Calu3 (cell line): ENCODE measurements around the gene MSI2. TPM values are rescaled to one million over a fixed set of nuclear protein-coding genes. Genes with fewer than 3 reads are reported as not detected.

Experiments used
- BruUV-seq: library from RNA; stranded (reverse); fragments of 400-500 nt; replicated peaks from 2 replicates; lab custom pipeline; 2021; lab: Mats Ljungman, UMichigan
- CTCF ChIA-PET: fragments of 300-600 bp; sonication (Branson Sonifier 250); formaldehyde crosslinking; loops from one replicate; lab custom pipeline; 2022; ENCODE audit warnings: antibody characterized with exemption; lab: Charles Lee
- DNase-seq: peaks from one replicate; pipeline ENCODE4 v3.0.0; 2022
- H3K27ac Mint-ChIP-seq: one replicate; pipeline ENCODE4 v1.8.0; 2022; ENCODE audit warnings: mixed read lengths; ENCODE audit not compliant: unreplicated experiment
- H3K27me3 Mint-ChIP-seq: one replicate; pipeline ENCODE4 v1.8.0; 2022; ENCODE audit warnings: mixed read lengths; ENCODE audit not compliant: unreplicated experiment
- H3K36me3 Mint-ChIP-seq: one replicate; pipeline ENCODE4 v1.8.0; 2022; ENCODE audit warnings: mild to moderate bottlenecking, moderate library complexity, mixed read lengths; ENCODE audit not compliant: insufficient read depth, unreplicated experiment
- H3K4me1 Mint-ChIP-seq: one replicate; pipeline ENCODE4 v1.8.0; 2022; ENCODE audit warnings: mild to moderate bottlenecking, low read depth, mixed read lengths; ENCODE audit not compliant: unreplicated experiment
- H3K4me3 Mint-ChIP-seq: one replicate; pipeline ENCODE4 v1.8.0; 2022; ENCODE audit warnings: mild to moderate bottlenecking, low read depth, moderate library complexity, mixed read lengths; ENCODE audit not compliant: unreplicated experiment
- H3K9me3 Mint-ChIP-seq: one replicate; pipeline ENCODE4 v1.8.0; 2022; ENCODE audit warnings: low read depth, mixed read lengths; ENCODE audit not compliant: unreplicated experiment
- intact Hi-C: fragments of 100-400 bp; cut with micrococcal nuclease; formaldehyde crosslinking; loops from one replicate; pipeline ENCODE4 v1.10.0; 2022; ENCODE audit not compliant: unreplicated experiment
- total RNA-seq: library from RNA; stranded (reverse); gene quantifications from 2 replicates; pipeline ENCODE4 v1.2.3, GENCODE V29; 2022
- TF ChIP-seq, protein P1 (sequence below): fragments of 200-600 bp; IDR thresholded peaks from one replicate; pipeline ENCODE4 v1.8.0; 2022; ENCODE audit warnings: antibody characterized with exemption; ENCODE audit not compliant: unreplicated experiment

The MSI2 gene
- total RNA-seq, 1 experiment from 2014 or later: 66.4 TPM

DNA sequence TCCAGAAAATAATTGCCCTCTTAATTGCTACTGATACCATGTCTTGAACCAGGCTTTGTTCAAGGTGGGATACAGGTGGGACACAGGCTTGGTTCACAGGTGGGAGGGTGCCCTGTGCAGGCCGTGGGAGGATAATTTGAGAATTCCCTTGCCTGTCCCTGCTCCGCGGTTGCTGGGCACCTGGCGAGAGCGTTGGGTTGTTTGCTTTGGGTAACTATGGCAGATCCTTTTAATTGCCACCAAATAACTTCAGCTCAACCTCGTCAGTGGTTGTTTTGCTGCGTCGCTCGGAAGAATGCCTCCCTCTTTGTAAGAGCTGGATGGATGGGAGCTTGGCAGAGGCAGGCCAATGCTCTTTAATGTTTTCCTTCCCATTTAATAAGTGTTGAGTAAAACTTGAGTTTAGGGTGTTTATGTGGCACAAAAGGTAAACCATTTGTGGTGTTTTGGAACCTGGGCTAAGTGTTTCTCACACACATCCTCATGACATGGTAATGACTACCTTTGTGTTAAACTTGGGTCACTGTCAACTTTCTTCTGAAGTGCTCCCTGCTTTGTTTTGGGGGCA, 202.5 kb downstream of the MSI2 start:
- intact Hi-C loops: no loop called here
- TF ChIP-seq, protein P1, sequence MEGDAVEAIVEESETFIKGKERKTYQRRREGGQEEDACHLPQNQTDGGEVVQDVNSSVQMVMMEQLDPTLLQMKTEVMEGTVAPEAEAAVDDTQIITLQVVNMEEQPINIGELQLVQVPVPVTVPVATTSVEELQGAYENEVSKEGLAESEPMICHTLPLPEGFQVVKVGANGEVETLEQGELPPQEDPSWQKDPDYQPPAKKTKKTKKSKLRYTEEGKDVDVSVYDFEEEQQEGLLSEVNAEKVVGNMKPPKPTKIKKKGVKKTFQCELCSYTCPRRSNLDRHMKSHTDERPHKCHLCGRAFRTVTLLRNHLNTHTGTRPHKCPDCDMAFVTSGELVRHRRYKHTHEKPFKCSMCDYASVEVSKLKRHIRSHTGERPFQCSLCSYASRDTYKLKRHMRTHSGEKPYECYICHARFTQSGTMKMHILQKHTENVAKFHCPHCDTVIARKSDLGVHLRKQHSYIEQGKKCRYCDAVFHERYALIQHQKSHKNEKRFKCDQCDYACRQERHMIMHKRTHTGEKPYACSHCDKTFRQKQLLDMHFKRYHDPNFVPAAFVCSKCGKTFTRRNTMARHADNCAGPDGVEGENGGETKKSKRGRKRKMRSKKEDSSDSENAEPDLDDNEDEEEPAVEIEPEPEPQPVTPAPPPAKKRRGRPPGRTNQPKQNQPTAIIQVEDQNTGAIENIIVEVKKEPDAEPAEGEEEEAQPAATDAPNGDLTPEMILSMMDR: no peak
- no peaks in the 10 kb centered on the region for H3K27me3 Mint-ChIP-seq
- BruUV-seq: no TSS peak
- peaks cover 6% of the 10 kb centered on the region for H3K36me3 Mint-ChIP-seq
- CTCF ChIA-PET: no interaction called here
- no peak for DNase-seq
- peaks cover 35% of the 10 kb centered on the region for H3K4me1 Mint-ChIP-seq
- no peaks in the 10 kb centered on the region for H3K9me3 Mint-ChIP-seq
- peak overlapping the region; percentile 42 for H3K27ac Mint-ChIP-seq
- no peak overlapping the region for H3K4me3 Mint-ChIP-seq

GRCh38 chr17:57459286-57459915, 203.1 kb downstream of the MSI2 start:
- H3K9me3 Mint-ChIP-seq: no peaks in the 10 kb centered on the region
- DNase-seq: peak; percentile 23
- peaks cover 35% of the 10 kb centered on the region for H3K4me1 Mint-ChIP-seq
- H3K36me3 Mint-ChIP-seq: peaks cover 6% of the 10 kb centered on the region
- CTCF ChIA-PET: no interaction called here
- H3K27me3 Mint-ChIP-seq: no peaks in the 10 kb centered on the region
- intact Hi-C loops: no loop called here
- TF ChIP-seq, protein P1: no peak
- H3K27ac Mint-ChIP-seq: peak overlapping the region; percentile 42
- BruUV-seq: no TSS peak
- no peak overlapping the region for H3K4me3 Mint-ChIP-seq

DNA sequence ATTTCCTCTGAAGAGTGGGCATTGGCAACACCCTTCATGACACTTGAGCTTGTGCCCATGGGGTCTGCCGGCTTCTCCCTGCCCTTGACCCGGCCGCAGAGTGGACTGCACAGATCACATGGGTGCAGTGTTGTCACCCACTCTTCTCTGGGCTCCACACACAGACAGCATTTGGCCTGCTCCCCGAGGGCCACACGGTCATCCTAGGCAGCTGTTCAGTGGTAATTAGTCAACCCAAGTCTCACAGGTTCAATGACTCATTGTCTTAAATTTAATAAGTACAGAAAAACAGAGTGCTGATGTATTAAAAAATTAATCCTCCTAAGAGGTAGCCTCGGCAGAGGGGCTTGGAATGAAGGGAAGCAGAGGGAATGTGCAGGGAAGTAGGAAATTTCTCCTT, 204.8 kb downstream of the MSI2 start:
- BruUV-seq: no TSS peak
- no peak for DNase-seq
- H3K4me1 Mint-ChIP-seq: peaks cover 35% of the 10 kb centered on the region
- H3K27ac Mint-ChIP-seq: peak overlapping the region; percentile 69
- H3K9me3 Mint-ChIP-seq: no peaks in the 10 kb centered on the region
- CTCF ChIA-PET: interaction anchor here (1.1 kb wide), 1 partner anchor 218 kb away, joined by 3 read pairs; no protein-coding TSS in a partner anchor
- H3K36me3 Mint-ChIP-seq: no peaks in the 10 kb centered on the region
- no peaks in the 10 kb centered on the region for H3K27me3 Mint-ChIP-seq
- TF ChIP-seq, protein P1: no peak
- intact Hi-C loops: no loop called here
- no peak overlapping the region for H3K4me3 Mint-ChIP-seq

GRCh38 chr17:57462007-57462579, 205.8 kb downstream of the MSI2 start:
- Mint-ChIP-seq H3K9me3 (no peaks in the 10 kb centered on the region), H3K36me3 (no peaks in the 10 kb centered on the region), H3K27me3 (no peaks in the 10 kb centered on the region), H3K4me1 (peaks cover 35% of the 10 kb centered on the region), H3K4me3 (peak overlapping the region; percentile 31), H3K27ac (peak overlapping the region; percentile 69)
- BruUV-seq: no TSS peak
- CTCF ChIA-PET: no interaction called here
- peak; percentile 7 for DNase-seq
- TF ChIP-seq, protein P1: no peak
- intact Hi-C loops: no loop called here
